NT2/D1 (cell line): ENCODE results near the gene MRPL11.

Experiments used
- SUZ12 ChIP-seq: IDR thresholded peaks from 2 replicates; pipeline ENCODE4 v1.6.1; 2011; ENCODE audit not compliant: insufficient read length, insufficient read depth; ENCODE audit errors: extremely low read depth
- YY1 ChIP-seq: IDR thresholded peaks from 2 replicates; pipeline ENCODE4 v1.6.1; 2011; ENCODE audit not compliant: insufficient read length, insufficient read depth
- ZNF274 ChIP-seq: IDR thresholded peaks from 2 replicates; pipeline ENCODE4 v1.6.1; 2011; ENCODE audit warnings: mild to moderate bottlenecking, low read depth, low read length

DNA sequence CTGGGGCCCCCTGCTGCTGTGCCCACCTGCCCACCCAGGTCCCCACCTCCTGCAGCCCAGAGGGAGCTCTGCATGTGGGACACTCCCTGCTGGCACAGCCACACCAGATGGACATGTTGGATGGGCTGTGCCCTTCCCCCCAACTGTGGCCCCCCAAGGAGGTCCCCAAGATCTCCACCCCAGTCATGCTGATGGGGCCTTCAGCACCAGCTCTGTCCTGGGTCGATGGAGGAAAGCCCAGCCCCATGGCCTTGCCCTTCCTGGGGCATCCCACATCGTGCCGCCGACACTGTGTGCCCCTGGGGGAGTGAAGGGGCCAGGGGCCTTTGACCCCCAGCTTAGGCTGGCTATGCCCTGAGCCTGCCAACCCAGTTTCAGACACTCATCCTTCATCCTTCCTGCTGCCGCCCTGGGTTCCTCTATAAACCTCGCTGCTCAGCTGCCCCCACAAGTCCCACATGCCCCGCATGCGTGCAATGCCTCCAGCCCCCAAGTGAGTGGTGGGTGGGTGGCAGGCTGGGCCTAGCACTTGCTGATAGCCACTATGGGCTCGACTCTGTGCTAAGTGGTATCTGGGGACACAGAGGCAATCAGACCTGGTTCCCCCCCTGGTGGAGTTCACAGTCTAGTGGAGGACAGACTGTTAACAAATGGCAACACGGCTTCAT is 37.7 kb upstream of the MRPL11 start:
- no peak for TF ChIP-seq YY1
- TF ChIP-seq ZNF274: no peak
- no peak for TF ChIP-seq SUZ12
